HG03575 (cell line): ENCODE measurements around the gene MAPK1.
"Not testable (repeated sequence)": the region's sequence is repeated elsewhere in the genome, so short reads cannot be mapped to it uniquely, and the experiment has no call there.

ENCODE experiments used
- ATAC-seq: cut with Tn5 transposase; IDR thresholded peaks from one replicate; pipeline ENCODE4 v1.9.1; 2021; ENCODE audit not compliant: unreplicated experiment, insufficient number of reproducible peaks, low FRiP score; ENCODE audit errors: extremely low read depth

Gene MAPK1

GRCh38 chr22:21738966-21739365, 128.5 kb downstream of the MAPK1 start:
- ATAC-seq, result no peak

- ATAC-seq, result no peak
Measured at GRCh38 chr22:21738081-21738480, 129.4 kb downstream of the MAPK1 start.

- no peak for ATAC-seq
Measured at GRCh38 chr22:21736948-21737347, 130.5 kb downstream of the MAPK1 start.

GRCh38 chr22:21736084-21736642, 131.3 kb downstream of the MAPK1 start:
- ATAC-seq, result no peak

- no peak for ATAC-seq
Measured at GRCh38 chr22:21735200-21736083, 132.0 kb downstream of the MAPK1 start, which contains the start of gene YPEL1. YPEL1 (minus strand) TSS chr22:21735794; CDS start chr22:21710744, 25,050 bp downstream.

- no peak for ATAC-seq
Measured at GRCh38 chr22:21734540-21735199, 132.8 kb downstream of the MAPK1 start.

- ATAC-seq, result no peak
Measured at GRCh38 chr22:21731503-21731902, 135.9 kb downstream of the MAPK1 start.

GRCh38 chr22:21730535-21731308, 136.7 kb downstream of the MAPK1 start:
- no peak for ATAC-seq

- ATAC-seq, result not testable (repeated sequence)
Measured at GRCh38 chr22:21729184-21729583, 138.3 kb downstream of the MAPK1 start.

- no peak for ATAC-seq
Measured at GRCh38 chr22:21728270-21728669, 139.2 kb downstream of the MAPK1 start.

GRCh38 chr22:21727768-21728167, 139.7 kb downstream of the MAPK1 start:
- no peak for ATAC-seq

- ATAC-seq, result no peak
Measured at GRCh38 chr22:21727159-21727558, 140.3 kb downstream of the MAPK1 start.

- ATAC-seq, result no peak
Measured at GRCh38 chr22:21726650-21727049, 140.8 kb downstream of the MAPK1 start.

- ATAC-seq, result no peak
Measured at GRCh38 chr22:21725956-21726649, 141.3 kb downstream of the MAPK1 start.

- ATAC-seq, result not testable (repeated sequence)
Measured at GRCh38 chr22:21724496-21724895, 142.9 kb downstream of the MAPK1 start.

GRCh38 chr22:21721195-21721852, 146.1 kb downstream of the MAPK1 start:
- not testable (repeated sequence) for ATAC-seq

- ATAC-seq, result not testable (repeated sequence)
Measured at GRCh38 chr22:21720191-21720859, 147.1 kb downstream of the MAPK1 start.

GRCh38 chr22:21719024-21719423, 148.4 kb downstream of the MAPK1 start:
- no peak for ATAC-seq
